Keratinocyte (primary cell): ENCODE results near the gene ZNF563. TPM values are rescaled to one million over a fixed set of nuclear protein-coding genes. Genes with fewer than 3 reads are reported as not detected.

Experiments
- DNase-seq: peaks from one replicate; pipeline ENCODE4 v3.0.0-alpha.2; 2011; ENCODE audit warnings: low read depth, missing footprints, low spot score
- FAIRE-seq: peaks from 2 replicates; lab custom pipeline; 2011; peaks lifted over from hg19 to GRCh38; lab: Jason Lieb, UNC
- H2AFZ ChIP-seq: 2 replicates; pipeline ENCODE4 v1.6.0; 2012; ENCODE audit warnings: low read length, control low read depth, inconsistent platforms; ENCODE audit not compliant: control insufficient read depth
- H3K27ac ChIP-seq: 2 replicates; pipeline ENCODE4 v1.5.1; 2011; ENCODE audit warnings: low read length; ENCODE audit not compliant: control insufficient read depth, insufficient read depth
- H3K27me3 ChIP-seq: 3 replicates; pipeline ENCODE4 v1.6.0; 2011; ENCODE audit warnings: low read length; ENCODE audit not compliant: control insufficient read depth, insufficient read depth; ENCODE audit errors: extremely low read depth
- H3K36me3 ChIP-seq, 2 experiments: 2 replicates in 1 of 2; 3 replicates in 1 of 2; pipeline ENCODE4 v1.5.1; 2011; ENCODE audit warnings: low read length in 2 of 2, mild to moderate bottlenecking in 1 of 2; ENCODE audit not compliant: control insufficient read depth in 2 of 2, insufficient read depth in 2 of 2; ENCODE audit errors: extremely low read depth in 1 of 2
- H3K4me1 ChIP-seq: 3 replicates; pipeline ENCODE4 v1.5.1; 2011; ENCODE audit warnings: low read length; ENCODE audit not compliant: control insufficient read depth, insufficient read depth; ENCODE audit errors: extremely low read depth
- H3K4me2 ChIP-seq: 3 replicates; pipeline ENCODE4 v1.6.0; 2011; ENCODE audit warnings: low read depth, low read length; ENCODE audit not compliant: control insufficient read depth, insufficient read depth; ENCODE audit errors: extremely low read depth
- H3K4me3 ChIP-seq, 3 experiments: fragments of 200-600 bp in 1 of 3; sonication (generic) in 1 of 3; 2 replicates in 2 of 3; 3 replicates in 1 of 3; pipeline ENCODE4 v1.5.1; 2011 to 2016; ENCODE audit warnings: low read length in 3 of 3, mild to moderate bottlenecking in 3 of 3, control low read depth in 2 of 3, inconsistent platforms in 1 of 3, low read depth in 1 of 3, mixed read lengths in 1 of 3, mixed run types in 1 of 3, moderate library complexity in 1 of 3; ENCODE audit not compliant: control insufficient read depth in 2 of 3, insufficient read depth in 2 of 3; ENCODE audit errors: extremely low read depth in 1 of 3
- H3K79me2 ChIP-seq: 2 replicates; pipeline ENCODE4 v1.6.0; 2012; ENCODE audit warnings: low read length; ENCODE audit not compliant: control insufficient read depth, insufficient read depth
- H3K9ac ChIP-seq: 3 replicates; pipeline ENCODE4 v1.6.0; 2011; ENCODE audit warnings: low read length; ENCODE audit not compliant: control insufficient read depth, insufficient read depth; ENCODE audit errors: extremely low read depth
- H3K9me1 ChIP-seq: 3 replicates; pipeline ENCODE4 v1.6.0; 2011; ENCODE audit warnings: low read length; ENCODE audit not compliant: control insufficient read depth, insufficient read depth; ENCODE audit errors: extremely low read depth
- H3K9me3 ChIP-seq: 2 replicates; pipeline ENCODE4 v1.5.1; 2012; ENCODE audit warnings: low read depth, low read length; ENCODE audit not compliant: control insufficient read depth
- H4K20me1 ChIP-seq: 3 replicates; pipeline ENCODE4 v1.6.0; 2011; ENCODE audit warnings: low read length; ENCODE audit not compliant: control insufficient read depth, insufficient read depth; ENCODE audit errors: extremely low read depth
- EZH2 ChIP-seq: IDR thresholded peaks from one replicate; pipeline ENCODE4 v1.6.1; 2012; ENCODE audit warnings: inconsistent platforms, mild to moderate bottlenecking, low read length, moderate library complexity
- dilution Hi-C: fragments of 300-500 bp; cut with MboI; formaldehyde crosslinking; loops from one replicate; pipeline ENCODE4 v1.7.0; 2020; ENCODE audit warnings: low sequenced_read_pairs; ENCODE audit not compliant: extremely low pct_ligation_motif_present
- polyA plus RNA-seq, 5 experiments: library from polyadenylated mRNA; depleted of rRNA in 3 of 5; stranded (reverse) in 3 of 5; stranded (forward) in 1 of 5; unstranded in 1 of 5; fragments of >200 nt; gene quantifications; 1 replicate in 1 of 5; 2 replicates in 3 of 5; 3 replicates in 1 of 5; pipeline versions ENCODE4 v1.2.1 to v1.2.3, GENCODE V29; 2011 to 2012; ENCODE audit warnings: missing spikeins in 2 of 5, low read depth in 1 of 5, low replicate concordance in 1 of 5
- TF ChIP-seq, protein P1 (sequence below), 3 experiments: IDR thresholded peaks in 1 of 3; conservative IDR thresholded peaks in 1 of 3; optimal IDR thresholded peaks in 1 of 3; 2 replicates in 2 of 3; 3 replicates in 1 of 3; pipeline versions ENCODE3 to v1.5.1; 2011; ENCODE audit warnings: low read length in 3 of 3, mild to moderate bottlenecking in 3 of 3, moderate library complexity in 2 of 3, control low read depth in 1 of 3, inconsistent platforms in 1 of 3; ENCODE audit not compliant: insufficient read depth in 2 of 3; ENCODE audit errors: extremely low read depth in 1 of 3

ZNF563 gene
- polyA plus RNA-seq, 1 donor (not counting 4 experiments of a cell fraction or from before 2014, with no cell fraction given): 4.7 TPM

DNA sequence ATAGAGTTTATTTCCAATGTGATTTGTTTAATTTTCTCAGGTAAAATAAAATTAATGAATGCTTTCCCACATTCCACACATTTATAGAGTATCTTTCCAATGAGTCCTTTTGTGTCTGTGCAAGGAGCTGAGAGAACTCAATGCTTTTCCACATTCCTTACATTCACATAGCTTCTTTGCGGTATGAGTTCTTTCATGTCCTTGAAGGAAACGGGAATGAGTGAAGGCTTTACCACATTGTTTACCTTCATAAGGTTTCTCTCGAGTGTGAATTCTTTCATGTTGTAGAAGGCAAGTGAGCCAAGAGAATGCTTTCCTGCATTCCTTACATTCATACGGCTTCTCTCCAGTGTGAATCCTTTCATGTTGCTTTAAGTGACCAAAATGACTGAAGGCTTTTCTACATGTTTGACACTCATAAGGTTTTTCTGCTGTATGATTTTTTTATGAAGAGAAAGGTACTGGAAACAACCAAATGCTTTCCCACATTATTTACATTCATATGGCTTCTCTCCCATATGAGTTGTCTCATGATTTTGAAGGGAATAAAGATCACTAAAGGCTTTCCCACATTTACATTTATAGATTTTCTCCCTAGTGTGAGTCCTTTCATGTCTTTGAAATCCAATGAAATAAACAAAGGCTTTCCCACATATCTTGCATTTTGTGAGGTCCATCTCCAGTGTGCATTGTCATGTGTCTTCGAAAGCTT is 46.5 kb upstream of the ZNF563 start:
- no peak overlapping the region for H3K4me2 ChIP-seq
- H3K36me3 ChIP-seq: no peaks in the 10 kb centered on the region
- no peaks in the 10 kb centered on the region for H3K9me1 ChIP-seq
- H3K27ac ChIP-seq: no peak overlapping the region
- dilution Hi-C loops: no loop called here
- FAIRE-seq: no peak
- H3K27me3 ChIP-seq: no peaks in the 10 kb centered on the region
- no peak for DNase-seq
- TF ChIP-seq, protein P1, sequence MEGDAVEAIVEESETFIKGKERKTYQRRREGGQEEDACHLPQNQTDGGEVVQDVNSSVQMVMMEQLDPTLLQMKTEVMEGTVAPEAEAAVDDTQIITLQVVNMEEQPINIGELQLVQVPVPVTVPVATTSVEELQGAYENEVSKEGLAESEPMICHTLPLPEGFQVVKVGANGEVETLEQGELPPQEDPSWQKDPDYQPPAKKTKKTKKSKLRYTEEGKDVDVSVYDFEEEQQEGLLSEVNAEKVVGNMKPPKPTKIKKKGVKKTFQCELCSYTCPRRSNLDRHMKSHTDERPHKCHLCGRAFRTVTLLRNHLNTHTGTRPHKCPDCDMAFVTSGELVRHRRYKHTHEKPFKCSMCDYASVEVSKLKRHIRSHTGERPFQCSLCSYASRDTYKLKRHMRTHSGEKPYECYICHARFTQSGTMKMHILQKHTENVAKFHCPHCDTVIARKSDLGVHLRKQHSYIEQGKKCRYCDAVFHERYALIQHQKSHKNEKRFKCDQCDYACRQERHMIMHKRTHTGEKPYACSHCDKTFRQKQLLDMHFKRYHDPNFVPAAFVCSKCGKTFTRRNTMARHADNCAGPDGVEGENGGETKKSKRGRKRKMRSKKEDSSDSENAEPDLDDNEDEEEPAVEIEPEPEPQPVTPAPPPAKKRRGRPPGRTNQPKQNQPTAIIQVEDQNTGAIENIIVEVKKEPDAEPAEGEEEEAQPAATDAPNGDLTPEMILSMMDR (optimal IDR thresholded peaks at IDR 0.05 in 1 of 3, IDR thresholded peaks at IDR 0.05 in 1 of 3, conservative IDR thresholded peaks at IDR 0.05 in 1 of 3; ENCODE audit: extremely low read depth in 1 of 3, insufficient read depth in 2 of 3, low read length in 3 of 3): no peak
- no peak for TF ChIP-seq EZH2
- H2AFZ ChIP-seq: no peak overlapping the region
- no peak overlapping the region for H3K4me3 ChIP-seq
- no peak overlapping the region for H3K9ac ChIP-seq
- H3K9me3 ChIP-seq: peaks cover 12% of the 10 kb centered on the region
- H3K4me1 ChIP-seq: no peaks in the 10 kb centered on the region
- no peaks in the 10 kb centered on the region for H3K79me2 ChIP-seq
- no peaks in the 10 kb centered on the region for H4K20me1 ChIP-seq

DNA sequence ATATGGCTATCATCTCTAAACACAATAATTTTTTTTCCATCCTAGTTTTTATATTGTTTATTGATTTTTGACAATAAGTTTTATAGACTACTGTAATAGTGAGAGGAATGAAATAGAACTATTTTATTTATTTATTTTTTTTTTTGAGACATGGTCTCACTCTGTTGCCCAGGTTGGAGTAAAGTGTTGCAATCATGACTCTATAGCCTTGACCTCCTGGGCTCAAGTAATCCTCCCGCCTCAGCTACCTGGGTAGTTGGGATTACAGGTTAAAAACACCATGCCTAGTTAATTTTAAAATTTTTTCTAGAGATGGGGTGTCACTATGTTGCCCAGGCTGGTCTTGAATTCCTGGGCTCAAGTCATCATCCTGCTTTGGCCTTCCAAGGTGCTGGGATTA is 40.6 kb upstream of the ZNF563 start:
- no peak for FAIRE-seq
- dilution Hi-C loops: no loop called here
- no peak for TF ChIP-seq EZH2
- TF ChIP-seq, protein P1 (optimal IDR thresholded peaks at IDR 0.05 in 1 of 3, IDR thresholded peaks at IDR 0.05 in 1 of 3, conservative IDR thresholded peaks at IDR 0.05 in 1 of 3; ENCODE audit: extremely low read depth in 1 of 3, insufficient read depth in 2 of 3, low read length in 3 of 3): no peak

More for the DNA sequence above, 40.6 kb upstream of the ZNF563 start:
- no peak for DNase-seq
- Histone ChIP-seq H3K4me2 (no peak overlapping the region), H3K4me1 (no peaks in the 10 kb centered on the region), H3K9ac (no peak overlapping the region), H3K9me1 (no peaks in the 10 kb centered on the region), H2AFZ (no peak overlapping the region), H3K36me3 (no peaks in the 10 kb centered on the region), H3K27me3 (no peaks in the 10 kb centered on the region), H3K27ac (no peak overlapping the region), H4K20me1 (no peaks in the 10 kb centered on the region), H3K4me3 (no peak overlapping the region), H3K79me2 (no peaks in the 10 kb centered on the region), H3K9me3 (peaks cover 4% of the 10 kb centered on the region)
